Kidney (tissue), 14 donors: Measurements from ENCODE around the gene ROS1. TPM values are rescaled to one million over a fixed set of nuclear protein-coding genes. Genes with fewer than 3 reads are reported as not detected.

Experiments
- DNase-seq, 5 donors: peaks; one replicate each; pipeline ENCODE4 v3.0.0-alpha.2; 2013 to 2020
- FAIRE-seq: peaks from 2 replicates; lab custom pipeline; 2012; peaks lifted over from hg19 to GRCh38; lab: Jason Lieb, UNC
- H3K27ac ChIP-seq, 2 donors: one replicate each; pipeline ENCODE4 v1.7.0; 2013; ENCODE audit warnings: low read depth in 2 of 2, low read length in 2 of 2, inconsistent platforms in 1 of 2
- H3K27me3 ChIP-seq: one replicate; pipeline ENCODE4 v1.7.1; 2013; ENCODE audit warnings: low read length, inconsistent platforms; ENCODE audit not compliant: control insufficient read depth, insufficient read depth
- H3K36me3 ChIP-seq, 3 donors: one replicate each; pipeline versions ENCODE4 v1.7.0 to v1.7.1; 2013; ENCODE audit warnings: low read length in 3 of 3, control low read depth in 1 of 3, inconsistent platforms in 1 of 3; ENCODE audit not compliant: insufficient read depth in 3 of 3, control insufficient read depth in 2 of 3
- H3K4me1 ChIP-seq, 3 donors: one replicate each; pipeline versions ENCODE4 v1.7.0 to v1.7.1; 2013; ENCODE audit warnings: low read length in 3 of 3, inconsistent platforms in 1 of 3, low read depth in 1 of 3; ENCODE audit not compliant: control insufficient read depth in 2 of 3, insufficient read depth in 2 of 3
- H3K4me3 ChIP-seq, 3 donors: one replicate each; pipeline versions ENCODE4 v1.7.0 to v1.8.1; 2013; ENCODE audit warnings: low read length in 3 of 3, control low read depth in 1 of 3, inconsistent platforms in 1 of 3
- H3K9ac ChIP-seq, 3 donors: one replicate each; pipeline versions ENCODE4 v1.7.0 to v1.7.1; 2013; ENCODE audit warnings: low read length in 3 of 3, control low read depth in 1 of 3, inconsistent platforms in 1 of 3
- H3K9me3 ChIP-seq, 3 donors: one replicate each; pipeline versions ENCODE4 v1.7.0 to v1.7.1; 2013; ENCODE audit warnings: low read length in 3 of 3, control low read depth in 1 of 3, inconsistent platforms in 1 of 3; ENCODE audit not compliant: control insufficient read depth in 2 of 3, insufficient read depth in 1 of 3
- intact Hi-C: fragments of 100-400 bp; cut with DNase I; formaldehyde crosslinking; loops from one replicate; pipeline ENCODE4 v1.11.1; 2022
- polyA plus RNA-seq: library from polyadenylated mRNA; stranded (reverse); fragments of 350-450 nt; fragmentation: Illumina TruSeq; extraction: RNeasy Lipid Tissue Mini Kit (QIAGEN cat#74804); gene quantifications from one replicate; pipeline ENCODE4 v1.2.3, GENCODE V29; 2014; ENCODE audit warnings: low read depth, low replicate concordance; ENCODE audit not compliant: insufficient read depth
- total RNA-seq: library from RNA; stranded (reverse); fragmentation: NEBNext Ultra II Directional; extraction: Animal tissue kit (Norgen Biotek cat#: 25700); gene quantifications from one replicate; pipeline ENCODE4 v1.2.1, GENCODE V29; 2021
- TF ChIP-seq, protein P1 (sequence below): IDR thresholded peaks from 3 replicates; pipeline ENCODE4 v1.5.1; 2012; ENCODE audit warnings: mild to moderate bottlenecking, moderate library complexity, borderline replicate concordance; ENCODE audit not compliant: insufficient read depth; ENCODE audit errors: extremely low read depth
- donor health status: control.
- donor health status: control.
- donor health status: control.
- donor health status: control.
- donor health status: control.
- donor health status: DM: yes; HTN: yes; CAD: no.
- donor health status: Normal renal cell carcinoma (clear cell type).

The ROS1 gene
- total and polyA plus RNA-seq, 2 donors from 2014 or later: 0.04 to 0.19 TPM

DNA sequence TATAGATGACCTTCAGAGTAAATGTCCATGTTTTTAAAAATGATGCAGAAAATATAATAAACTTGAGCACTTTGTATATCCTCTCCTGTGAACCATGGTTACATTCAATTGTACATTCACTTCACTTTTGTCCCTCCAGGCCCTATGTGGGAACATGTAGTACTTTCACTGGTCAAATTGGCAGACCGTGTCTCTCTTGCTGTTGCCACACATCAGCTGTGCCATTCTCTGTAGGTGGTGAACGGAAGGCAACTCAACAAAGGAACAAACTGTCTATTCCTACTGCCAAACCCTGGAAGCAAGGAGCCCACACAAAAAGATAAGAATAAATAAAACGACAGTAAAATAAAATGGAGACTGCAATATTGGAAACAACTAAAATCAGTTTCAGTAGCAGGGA lies 2.0 kb downstream of the ROS1 start:
- no peak overlapping the region for H3K27ac ChIP-seq
- H3K9me3 ChIP-seq: no peaks in the 10 kb centered on the region
- no peaks in the 10 kb centered on the region for H3K4me1 ChIP-seq
- no peak overlapping the region for H3K4me3 ChIP-seq
- H3K27me3 ChIP-seq: no peaks in the 10 kb centered on the region
- H3K9ac ChIP-seq: no peak overlapping the region
- H3K36me3 ChIP-seq: no peaks in the 10 kb centered on the region
- TF ChIP-seq, protein P1, sequence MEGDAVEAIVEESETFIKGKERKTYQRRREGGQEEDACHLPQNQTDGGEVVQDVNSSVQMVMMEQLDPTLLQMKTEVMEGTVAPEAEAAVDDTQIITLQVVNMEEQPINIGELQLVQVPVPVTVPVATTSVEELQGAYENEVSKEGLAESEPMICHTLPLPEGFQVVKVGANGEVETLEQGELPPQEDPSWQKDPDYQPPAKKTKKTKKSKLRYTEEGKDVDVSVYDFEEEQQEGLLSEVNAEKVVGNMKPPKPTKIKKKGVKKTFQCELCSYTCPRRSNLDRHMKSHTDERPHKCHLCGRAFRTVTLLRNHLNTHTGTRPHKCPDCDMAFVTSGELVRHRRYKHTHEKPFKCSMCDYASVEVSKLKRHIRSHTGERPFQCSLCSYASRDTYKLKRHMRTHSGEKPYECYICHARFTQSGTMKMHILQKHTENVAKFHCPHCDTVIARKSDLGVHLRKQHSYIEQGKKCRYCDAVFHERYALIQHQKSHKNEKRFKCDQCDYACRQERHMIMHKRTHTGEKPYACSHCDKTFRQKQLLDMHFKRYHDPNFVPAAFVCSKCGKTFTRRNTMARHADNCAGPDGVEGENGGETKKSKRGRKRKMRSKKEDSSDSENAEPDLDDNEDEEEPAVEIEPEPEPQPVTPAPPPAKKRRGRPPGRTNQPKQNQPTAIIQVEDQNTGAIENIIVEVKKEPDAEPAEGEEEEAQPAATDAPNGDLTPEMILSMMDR: no peak
- FAIRE-seq: no peak
- intact Hi-C loops: no loop called here
- DNase-seq: no peak

DNA sequence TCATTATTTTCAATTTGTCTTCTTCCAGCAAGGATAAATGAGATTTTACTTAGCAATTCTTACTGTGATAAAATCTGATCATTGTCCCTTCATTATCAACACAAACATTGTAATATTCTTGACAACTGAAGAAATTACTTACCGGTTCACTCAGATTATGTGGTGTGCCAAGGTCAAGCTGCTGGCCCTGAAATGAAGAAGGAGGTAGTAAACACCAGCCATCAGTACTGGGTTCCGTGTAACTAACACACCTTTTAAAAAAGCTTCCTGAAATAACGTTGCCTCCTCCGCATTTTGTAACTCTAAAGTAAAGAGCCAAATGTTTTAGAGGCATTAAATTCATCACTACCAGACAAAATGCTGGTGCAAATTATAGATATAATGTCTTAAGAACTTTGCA lies 7.4 kb downstream of the ROS1 start:
- Histone ChIP-seq H3K4me3 (no peak overlapping the region), H3K9ac (no peak overlapping the region), H3K27me3 (no peaks in the 10 kb centered on the region), H3K27ac (no peak overlapping the region), H3K36me3 (no peaks in the 10 kb centered on the region), H3K4me1 (no peaks in the 10 kb centered on the region), H3K9me3 (no peaks in the 10 kb centered on the region)
- FAIRE-seq (no peak), DNase-seq (no peak)
- intact Hi-C loops: no loop called here
- TF ChIP-seq, protein P1: no peak

DNA sequence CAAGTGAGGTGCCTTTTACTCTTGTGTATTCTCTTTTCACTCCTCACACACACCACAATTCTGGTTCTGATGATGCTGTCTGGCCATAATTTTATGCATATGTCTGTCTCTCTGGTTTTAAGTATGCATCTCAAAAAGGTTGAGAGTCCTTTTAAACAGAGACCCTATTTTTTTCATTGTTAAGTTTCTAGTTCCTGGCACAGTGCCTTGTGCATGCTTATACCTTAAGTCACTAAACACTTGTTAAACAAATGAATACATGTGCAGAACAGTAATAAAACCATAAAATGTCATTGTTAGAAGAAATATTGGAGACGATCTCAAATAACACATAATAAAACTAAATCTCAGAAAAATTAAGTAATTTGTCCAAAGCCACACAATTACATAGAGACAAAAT lies 7.9 kb downstream of the ROS1 start:
- Histone ChIP-seq H3K27me3 (no peaks in the 10 kb centered on the region), H3K4me3 (no peak overlapping the region), H3K9me3 (no peaks in the 10 kb centered on the region), H3K27ac (no peak overlapping the region), H3K4me1 (no peaks in the 10 kb centered on the region), H3K36me3 (no peaks in the 10 kb centered on the region), H3K9ac (no peak overlapping the region)
- no peak for FAIRE-seq
- TF ChIP-seq, protein P1: no peak
- DNase-seq: no peak
- intact Hi-C loops: no loop called here

DNA sequence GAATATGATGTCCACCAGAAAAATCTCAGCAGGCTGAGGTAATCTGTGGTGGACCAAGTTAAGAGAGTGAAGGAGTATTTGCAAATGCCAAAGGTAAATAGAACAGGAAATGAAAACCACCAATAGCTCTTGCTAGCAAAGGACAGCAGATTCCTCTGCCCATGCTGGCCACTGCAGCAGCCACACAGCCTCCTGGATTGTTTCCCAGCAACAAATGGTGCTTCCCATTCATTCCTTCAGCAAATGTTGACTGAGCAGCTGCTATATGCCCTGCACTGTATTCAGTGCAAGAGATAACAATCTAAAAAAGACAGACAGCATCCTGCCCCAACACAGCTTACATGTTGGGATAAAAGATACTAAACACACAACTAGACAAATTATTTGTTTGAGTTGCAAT lies 11.0 kb downstream of the ROS1 start:
- Histone ChIP-seq H3K36me3 (no peaks in the 10 kb centered on the region), H3K27me3 (no peaks in the 10 kb centered on the region), H3K4me1 (no peaks in the 10 kb centered on the region), H3K9me3 (no peaks in the 10 kb centered on the region), H3K27ac (no peak overlapping the region), H3K4me3 (no peak overlapping the region), H3K9ac (no peak overlapping the region)
- intact Hi-C loops: no loop called here
- DNase-seq (no peak), FAIRE-seq (no peak)
- TF ChIP-seq, protein P1: no peak
